NCI-H69 (cell line): Measurements from ENCODE around the gene ALKBH6.
"Not testable (repeated sequence)": the region's sequence is repeated elsewhere in the genome, so short reads cannot be mapped to it uniquely, and the experiment has no call there.

Source experiments
- DNase-seq: peaks from one replicate; lab custom pipeline; 2025; lab: John Stamatoyannopoulos, UW

ALKBH6 gene

DNA sequence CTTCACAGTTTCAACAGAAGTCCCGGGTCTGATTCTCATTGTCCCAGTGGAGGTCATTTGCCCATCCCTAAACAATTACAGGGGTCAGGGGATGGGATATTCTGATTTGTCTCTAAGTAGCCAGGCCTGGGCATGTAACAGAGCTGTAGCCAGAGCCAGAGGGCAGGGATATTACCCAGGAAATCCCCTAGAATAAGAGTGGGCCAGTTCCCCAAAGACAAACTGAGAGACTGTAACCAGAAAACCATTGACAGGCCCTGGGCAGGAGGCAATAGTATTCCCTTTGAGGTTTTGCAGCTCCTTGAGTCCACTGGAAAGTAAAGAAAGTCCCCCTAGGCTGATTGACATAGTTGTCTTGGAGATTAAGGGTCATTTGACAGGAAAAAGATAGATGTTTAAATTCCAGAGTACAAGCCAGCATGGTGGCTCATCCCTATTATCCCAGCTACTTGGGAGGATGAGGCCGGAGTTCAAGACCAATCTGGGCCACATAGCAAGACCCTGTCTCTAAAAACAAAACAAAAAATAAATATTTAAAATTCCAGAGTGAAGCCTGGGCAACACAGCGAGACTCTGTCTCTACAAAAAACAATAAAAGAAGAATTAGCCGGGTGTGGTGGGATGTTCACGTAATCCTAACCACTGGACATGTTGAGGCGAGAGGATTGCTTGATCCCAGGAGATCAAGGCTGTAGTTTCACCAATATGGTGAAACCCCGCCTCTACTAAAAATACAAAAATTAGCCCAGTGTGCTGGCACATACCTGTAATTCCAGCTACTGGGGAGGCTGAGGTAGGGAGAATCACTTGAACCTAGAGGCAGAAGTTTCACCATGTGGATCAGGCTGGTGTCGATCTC lies 20.9 kb downstream of the ALKBH6 start:
- no peak for DNase-seq

DNA sequence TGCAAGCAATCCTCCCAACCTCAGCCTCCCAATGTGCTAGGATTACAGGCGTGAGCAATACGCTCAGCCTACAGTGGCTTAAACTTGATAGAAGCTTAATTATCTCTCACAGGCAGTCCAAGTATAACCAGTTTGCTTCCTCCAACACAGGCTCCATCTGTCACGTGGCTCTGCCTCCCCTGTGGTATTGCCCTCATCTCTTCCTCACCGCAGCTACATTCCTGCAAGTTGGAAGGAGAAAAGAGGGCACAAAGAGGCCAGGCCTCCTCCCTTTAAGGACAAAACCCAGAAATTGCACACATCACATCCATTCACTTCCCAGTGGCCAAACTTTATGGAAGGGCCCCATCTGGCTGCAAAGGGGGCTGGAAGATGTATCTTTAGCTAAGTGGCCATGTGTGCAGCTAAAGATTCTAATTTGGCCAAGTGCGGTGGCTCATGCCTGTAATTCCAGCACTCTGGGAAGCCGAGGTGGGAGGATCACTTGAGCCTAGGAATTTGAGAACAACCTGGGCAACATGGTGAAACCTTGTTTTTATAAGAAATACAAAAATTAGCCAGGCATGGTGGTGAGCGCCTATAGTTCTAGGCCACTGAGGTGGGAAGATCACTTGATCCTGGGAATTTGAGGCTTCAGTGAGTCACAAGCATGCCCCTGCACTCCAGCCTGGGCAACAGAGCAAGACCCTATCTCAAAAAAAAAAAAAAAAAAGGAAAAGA lies 22.1 kb downstream of the ALKBH6 start:
- DNase-seq = peak; percentile 17

DNA sequence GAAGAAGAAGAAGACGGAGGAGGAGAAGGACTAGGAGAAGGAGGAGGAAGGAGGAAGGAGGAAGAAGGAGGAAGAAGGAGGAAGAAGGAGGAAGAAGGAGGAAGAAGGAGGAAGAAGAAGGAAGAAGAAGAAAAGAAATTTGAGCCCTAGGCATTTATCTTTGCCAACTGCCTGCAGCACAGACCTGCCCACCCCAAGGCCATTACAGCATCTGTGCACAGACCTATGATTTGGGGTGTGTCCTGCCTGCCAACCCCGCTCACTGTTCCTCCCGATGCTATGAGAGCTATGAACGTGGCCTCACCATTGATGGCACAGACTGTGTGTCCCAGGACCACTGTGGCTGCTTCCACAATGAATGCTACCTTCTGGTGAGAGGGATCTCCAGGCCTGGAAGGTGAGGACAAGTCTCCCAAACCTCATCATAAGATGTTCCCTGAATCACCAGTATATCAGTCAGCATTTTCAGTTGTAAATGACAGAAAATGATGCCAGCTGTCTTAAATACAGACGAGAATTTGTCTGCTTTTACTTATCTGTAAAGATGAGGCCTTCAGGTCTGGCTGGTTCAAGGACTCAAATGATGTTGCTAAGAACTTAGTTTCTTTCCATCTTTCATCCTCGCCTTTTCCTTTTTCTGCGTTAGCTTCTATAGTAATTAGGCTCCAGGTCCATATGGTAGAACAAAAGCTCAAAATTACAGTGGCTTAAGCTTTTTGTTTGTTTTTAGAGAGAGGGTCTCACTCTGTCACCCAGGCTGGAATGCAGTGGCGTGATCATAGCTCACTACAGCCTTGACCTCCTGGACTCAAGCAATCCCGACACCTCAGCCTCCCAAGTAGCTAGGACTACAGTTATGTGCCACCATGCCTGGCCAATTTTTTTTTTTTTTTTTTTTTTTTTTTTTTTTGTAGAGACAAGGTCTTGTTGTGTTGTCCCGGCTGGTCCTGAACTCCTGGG lies 23.0 kb downstream of the ALKBH6 start:
- peak; percentile 10 for DNase-seq

DNA sequence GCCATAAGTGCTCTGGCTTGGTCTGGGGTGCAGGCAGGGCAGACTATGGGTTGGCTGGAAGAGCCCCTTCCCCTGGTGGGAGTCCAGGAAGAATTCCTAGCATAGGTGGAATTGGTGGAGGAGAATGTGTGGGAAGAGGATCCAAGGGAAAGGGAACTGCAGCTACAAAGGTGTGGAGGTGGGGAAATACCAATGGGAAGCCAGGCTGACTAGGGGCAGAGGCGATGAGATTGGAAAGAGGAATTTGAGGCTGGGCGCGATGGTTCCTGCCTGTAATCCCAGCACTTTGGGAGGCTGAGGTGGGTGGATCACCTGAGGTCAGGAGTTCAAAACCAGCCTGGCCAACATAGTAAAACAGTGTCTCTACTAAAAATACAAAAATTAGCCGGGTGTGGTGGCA lies 23.9 kb downstream of the ALKBH6 start:
- no peak for DNase-seq

DNA sequence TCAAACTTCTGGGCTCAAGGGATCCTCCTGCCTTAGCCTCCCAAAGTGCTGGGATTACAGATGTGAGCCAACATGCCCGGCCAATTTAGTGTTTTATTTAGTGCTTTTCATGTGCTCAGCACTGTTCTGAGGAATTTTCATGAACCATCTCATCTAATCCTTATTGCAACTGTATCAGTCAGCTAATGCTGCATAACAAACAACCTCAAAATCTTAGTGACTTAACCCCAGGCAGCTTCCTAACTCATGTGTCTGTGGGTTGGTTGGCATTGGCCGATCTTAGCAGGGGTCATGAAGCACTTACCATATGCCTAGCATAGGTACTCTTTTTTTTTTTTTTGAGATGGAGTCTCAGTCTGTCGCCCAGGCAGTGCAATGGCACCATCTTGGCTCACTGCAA lies 25.2 kb downstream of the ALKBH6 start:
- DNase-seq = no peak

DNA sequence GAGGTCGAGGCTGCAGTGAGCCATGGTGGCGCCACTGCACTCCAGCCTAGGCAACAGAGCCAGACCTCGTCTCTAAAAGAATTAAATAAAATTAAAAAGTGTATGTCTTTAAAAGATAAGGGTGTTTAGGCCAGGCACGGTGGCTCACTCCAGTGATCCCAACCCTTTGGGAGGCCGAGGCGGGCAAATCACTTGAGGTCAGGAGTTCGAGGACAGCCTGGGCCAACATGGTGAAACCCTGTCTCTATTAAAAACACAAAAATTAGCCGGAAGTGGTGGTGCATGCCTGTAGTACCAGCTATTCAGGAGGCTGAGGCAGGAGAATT lies 26.5 kb downstream of the ALKBH6 start:
- DNase-seq = no peak

DNA sequence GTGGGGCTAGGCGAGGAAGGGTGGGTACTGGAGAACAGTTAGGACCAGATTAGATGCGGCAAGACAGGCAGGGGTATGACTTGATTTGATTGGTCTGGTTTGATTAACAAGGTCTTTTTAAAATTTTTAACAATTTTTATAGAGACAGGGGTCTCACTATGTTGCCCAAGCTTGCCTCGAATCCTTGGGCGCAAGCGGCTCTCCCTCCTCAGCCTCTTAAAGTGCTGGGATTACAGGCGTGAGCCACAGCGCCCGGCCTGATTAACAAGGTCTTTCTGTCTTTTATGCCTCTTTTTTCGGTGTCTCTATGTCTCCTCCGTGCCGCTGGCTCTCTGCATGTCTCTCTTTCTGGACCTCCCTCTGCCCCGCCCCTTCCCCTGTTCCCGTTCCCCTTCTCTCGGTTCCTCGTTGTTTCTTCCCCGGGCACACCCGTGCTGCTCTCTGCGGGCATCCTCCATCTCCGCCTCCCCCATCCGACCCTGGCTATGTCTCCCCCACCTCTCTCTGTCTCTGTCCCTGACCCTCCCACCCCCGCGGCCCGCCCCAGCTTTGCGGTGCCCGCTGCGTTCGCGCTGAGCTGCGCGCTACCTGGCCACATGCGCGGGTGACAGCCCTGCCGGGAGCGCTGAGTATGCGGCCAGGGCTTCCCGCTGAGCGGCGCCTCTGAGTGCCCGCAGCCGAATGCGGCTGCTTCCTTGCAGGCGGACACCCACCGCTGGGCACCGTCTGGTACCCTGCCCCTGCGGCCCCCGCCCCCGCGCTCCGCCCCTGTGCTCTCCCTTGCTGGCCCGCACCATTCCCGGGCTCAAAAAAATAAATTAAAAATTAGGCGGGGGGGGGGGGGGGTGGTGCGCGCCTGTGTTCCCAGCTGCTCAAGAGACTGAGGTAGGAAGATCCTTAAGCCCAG lies 27.1 kb downstream of the ALKBH6 start:
- DNase-seq = peak; percentile 91

DNA sequence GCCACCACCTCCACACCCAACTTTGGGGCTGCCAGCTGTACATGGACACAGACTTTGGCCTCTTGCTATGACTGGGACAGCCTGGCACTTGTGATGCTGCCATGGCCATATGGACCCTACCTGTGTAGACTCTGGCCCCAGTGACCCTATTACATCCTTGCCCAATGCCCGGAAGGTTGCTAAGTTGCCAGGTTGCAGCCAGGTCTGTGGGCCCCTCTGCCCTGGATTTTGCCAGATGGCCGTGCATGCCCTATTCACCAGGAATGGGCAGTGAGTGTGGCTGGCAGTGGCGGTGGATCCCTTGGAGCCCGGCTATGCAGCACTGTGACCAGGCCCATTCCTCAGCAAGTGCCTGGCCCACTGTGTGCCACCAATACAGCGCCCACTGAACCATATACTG lies 27.9 kb downstream of the ALKBH6 start:
- DNase-seq = no peak

DNA sequence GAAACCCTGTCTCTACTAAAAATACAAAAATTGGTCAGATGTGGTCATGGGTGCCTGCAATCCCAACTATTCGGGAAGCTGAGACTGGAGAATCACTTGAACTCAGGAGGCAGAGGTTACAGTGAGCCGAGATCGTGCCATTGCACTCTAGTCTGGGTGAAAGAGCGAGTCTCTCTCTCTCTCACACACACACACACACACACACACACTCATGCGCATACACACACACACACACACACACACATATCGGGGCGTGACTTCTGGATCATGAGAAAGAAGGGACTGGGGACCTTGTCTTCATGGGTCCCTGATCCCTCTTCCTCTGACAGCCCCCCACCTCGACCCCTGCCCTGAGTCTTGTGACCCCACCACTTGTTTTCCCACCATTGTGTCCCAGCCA lies 30.8 kb downstream of the ALKBH6 start:
- no peak for DNase-seq

DNA sequence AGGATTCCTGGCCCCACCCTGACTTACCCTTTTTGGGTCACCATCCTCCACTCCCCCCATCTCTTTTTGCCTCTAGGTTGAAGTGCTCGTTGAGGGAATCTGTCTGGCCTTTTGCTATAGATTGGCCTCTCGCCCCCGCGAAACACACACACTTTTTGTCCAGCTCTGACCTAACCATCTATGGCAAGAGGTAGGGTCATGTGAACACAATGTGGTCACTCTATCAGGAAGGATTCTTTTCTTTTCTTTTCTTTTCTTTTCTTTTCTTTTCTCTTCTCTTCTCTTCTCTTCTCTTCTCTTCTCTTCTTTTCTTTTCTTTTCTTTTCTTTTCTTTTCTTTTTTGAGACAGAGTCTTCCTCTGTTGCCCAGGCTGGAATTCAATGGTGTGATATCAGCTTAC lies 33.0 kb downstream of the ALKBH6 start:
- not testable (repeated sequence) for DNase-seq

DNA sequence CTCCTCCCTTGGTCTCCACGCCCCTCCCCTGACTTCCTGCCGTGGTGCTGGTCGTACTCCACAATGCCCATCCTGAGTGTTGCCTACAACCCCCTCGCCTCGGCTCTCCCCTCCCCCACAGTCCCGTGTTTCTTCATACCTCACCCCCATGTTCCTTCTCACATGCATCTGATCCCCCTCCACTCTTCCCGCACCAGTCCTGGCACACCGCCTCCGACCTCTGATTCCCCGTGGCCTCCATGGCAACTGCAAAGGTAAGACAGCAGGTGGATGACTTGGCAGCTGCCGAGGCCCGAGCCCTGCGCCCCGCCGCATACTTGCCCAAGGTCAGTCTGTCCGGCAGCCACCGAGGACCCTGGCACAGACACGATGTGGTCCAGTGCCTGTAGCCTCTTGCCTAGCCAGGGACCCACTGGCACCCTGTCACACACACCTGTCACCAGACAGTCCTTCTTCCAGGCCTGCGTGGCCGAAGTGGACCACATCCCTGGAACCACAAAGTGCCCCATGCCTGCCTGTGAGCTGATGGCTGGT lies 35.1 kb downstream of the ALKBH6 start:
- peak; percentile 48 for DNase-seq

DNA sequence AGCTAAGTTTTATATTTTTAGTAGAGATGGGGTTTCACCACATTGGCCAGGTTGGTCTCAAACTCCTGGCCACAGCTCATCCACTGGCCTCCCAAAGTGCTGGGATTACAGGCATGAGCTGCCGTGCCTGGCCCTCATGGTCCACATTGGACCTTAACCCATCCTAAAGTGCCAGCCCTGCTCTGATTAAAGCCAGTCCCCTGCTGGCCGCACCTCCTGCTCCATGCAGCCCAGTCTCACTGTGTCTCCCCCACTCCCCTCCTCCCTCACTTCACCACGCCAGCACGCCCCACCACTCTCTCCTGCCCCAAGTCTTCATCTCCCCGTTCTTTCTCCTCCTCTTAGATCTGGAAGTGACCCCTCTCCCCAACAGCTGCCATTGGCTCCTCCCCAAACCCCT lies 35.7 kb downstream of the ALKBH6 start:
- no peak for DNase-seq

DNA sequence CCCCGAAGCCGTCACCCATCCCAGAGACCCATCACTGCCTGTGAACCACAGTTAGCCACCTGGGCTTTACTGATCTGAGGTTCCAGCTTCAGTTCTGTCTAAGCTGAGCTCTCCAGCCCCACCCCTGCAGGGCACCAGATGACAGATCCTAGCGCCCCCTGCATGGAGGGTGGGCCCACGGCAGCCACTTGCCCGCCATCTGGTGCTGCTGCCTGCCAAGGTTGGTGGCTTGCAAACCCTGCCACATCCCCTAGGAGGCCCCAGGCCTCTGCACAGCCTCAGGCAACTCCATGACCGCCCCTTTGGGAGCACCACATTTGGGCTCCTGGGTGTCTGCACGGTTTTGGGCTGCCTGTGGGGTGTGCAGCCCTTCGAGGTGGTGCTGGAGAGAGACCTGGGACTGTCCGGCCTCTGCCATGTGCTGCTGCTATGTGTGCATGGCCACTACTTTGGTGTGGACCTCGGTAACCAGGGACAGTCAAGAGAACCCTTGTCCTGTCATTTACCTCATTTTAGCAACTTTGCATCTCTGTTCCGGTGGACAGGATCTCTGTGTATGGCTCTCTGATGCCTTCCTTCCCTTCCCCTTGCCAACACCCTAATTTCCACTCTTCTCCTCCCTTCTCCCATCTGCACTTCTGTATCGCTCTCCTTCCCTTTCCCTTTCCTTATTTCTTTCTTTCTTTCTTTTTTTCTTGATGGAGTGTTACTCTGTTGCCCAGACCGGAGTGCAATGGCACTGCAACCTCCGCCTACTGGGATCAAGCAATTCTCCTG lies 36.4 kb downstream of the ALKBH6 start:
- DNase-seq = peak; percentile 91

DNA sequence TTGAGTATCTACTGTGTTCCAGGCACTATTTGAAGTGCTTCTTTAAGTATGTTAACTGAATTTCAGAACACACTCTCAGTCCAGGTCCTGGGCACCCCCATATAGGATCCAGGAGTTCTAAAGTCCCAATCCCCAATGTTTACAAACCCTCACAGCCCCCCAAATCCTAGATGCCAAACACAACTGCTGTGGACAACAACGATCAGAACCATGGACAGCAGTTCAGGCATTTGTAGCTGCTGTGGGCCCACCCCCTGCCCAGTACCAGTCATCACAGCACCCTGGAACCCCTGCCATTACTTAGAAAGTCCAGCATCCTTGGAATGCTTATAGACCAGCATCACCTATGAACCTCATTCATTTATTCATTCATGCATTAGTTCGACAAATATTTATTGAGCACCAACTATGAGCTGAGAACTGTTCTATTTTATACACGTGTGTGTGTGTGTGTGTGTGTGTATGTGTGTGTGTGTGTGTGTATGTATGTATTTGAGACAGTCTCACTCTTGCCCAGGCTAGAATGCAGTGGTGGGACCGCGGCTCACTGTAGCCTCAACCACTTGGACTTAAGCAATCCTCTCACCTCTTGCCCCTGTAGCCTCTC lies 38.3 kb downstream of the ALKBH6 start:
- no peak for DNase-seq

DNA sequence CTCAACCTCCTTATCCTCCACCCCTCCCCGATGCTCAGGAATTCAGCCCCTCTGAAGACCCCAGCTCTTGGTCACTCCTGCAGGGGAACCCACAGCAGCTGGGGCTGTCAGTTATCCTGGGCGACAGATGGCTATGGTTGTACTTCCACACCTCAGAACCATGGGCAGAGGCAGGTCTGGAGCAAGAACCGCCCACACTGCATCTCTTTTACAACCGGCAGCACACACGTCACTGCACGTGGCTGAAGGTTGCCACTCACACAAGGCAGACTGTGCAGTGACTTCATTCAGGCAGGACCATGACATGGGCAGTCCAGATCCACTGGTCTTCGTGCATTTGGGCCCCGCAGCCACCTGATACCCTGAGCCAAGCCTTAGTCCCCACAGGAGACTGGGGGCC lies 40.5 kb downstream of the ALKBH6 start:
- DNase-seq = peak; percentile 37

DNA sequence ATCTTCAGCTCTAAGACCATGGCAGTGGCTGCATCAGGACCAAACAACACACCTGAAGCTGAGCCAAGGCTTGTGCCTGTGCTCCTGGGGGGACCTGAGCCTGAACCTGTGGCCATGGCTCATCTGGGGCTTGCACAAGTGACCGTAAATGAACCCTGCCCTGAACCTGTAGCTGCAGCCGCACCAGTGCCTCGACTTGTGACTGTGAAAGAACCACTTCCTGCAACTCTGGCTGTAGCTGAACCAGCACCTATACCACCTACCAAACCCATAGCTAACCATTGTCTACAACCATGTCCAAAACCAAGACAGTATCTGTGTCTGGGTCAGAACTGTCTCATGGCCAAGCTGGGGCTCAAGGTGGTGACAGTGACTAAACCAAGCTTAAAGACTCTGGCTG lies 47.2 kb downstream of the ALKBH6 start:
- DNase-seq = no peak

DNA sequence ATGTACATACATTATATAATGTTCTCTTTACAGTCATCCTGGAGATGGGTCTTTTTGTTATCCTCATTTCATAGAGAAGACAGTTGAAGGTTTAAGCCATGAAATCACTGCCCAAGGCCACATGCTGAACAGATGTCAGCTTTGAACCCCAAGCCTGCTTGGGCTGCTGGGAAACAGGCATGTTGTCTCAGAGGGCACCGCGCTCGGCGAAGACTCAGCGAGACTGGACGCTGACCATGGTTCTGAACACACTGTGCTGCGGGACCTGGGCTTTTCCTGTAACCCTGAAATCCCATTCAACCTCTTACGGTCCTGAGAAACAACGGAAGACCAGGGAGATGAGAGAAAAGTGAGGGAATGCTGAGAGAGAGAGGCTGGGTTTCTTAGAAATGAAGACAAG lies 50.5 kb downstream of the ALKBH6 start:
- no peak for DNase-seq

DNA sequence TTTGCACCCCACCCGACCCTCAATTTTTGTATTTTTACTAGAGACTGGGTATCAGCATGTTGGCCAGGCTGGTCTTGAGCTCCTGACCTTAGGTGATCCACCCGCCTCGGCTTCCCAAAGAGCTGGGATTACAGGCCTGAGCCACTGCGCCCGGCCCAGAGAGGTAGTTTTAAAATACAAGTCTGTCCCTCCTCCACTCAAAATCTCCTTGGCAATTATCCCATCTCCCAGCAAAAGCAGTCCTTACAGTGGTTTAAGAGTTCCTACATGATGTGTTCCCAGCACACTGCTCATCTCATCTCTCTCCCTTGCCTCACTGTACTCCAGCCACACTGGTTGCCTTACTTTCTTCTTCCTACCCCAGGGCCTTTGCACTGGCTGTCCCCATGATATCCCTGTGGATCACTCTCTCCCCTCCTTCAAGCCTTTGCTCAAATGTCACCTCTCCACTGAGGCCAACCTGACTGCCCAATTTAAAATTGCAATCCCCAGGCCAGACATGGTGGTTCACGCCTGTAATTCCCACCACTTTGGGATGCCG lies 53.5 kb downstream of the ALKBH6 start:
- DNase-seq = no peak

DNA sequence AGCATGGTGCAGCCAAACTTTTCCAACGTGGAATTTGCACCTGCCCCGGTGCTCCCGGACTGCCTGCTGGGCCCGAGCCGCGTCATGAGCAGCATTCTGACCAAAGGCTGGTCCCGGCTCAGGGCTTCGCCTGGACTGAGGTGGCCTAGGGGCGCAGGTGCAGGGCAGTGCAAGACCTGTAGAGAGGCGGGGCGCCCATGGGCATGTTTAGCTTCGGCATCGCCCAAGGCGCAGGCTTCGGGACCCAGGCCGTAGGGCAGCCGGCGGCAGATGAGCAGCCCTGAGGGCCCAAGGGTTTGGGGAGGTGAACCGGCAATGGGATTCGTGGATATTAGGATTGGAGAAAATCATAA lies 54.1 kb downstream of the ALKBH6 start:
- DNase-seq = peak; percentile 36
